ENCODE results near the gene KCNIP3. TPM values are rescaled to one million over a fixed set of nuclear protein-coding genes. Genes with fewer than 3 reads are reported as not detected.

The KCNIP3 gene
- total RNA-seq, 2 experiments from 2014 or later = not detected

- CTCF ChIA-PET = interaction anchor here (0.6 to 1.7 kb wide), 5 partner anchors 14 to 139 kb away, joined by 3 to 17 read pairs (median 4); partner anchors contain the start of gene FAHD2A
- POLR2A ChIA-PET = no interaction called here
Measured at GRCh38 chr2:95344656-95345055, 47.5 kb downstream of the KCNIP3 start.

GRCh38 chr2:95345081-95345562 is 48.0 kb downstream of the KCNIP3 start:
- CTCF ChIA-PET = interaction anchor here (0.6 to 1.7 kb wide), 6 partner anchors 13 to 139 kb away, joined by 3 to 17 read pairs (median 4); partner anchors contain the start of gene FAHD2A
- POLR2A ChIA-PET = interaction anchor here (1.2 kb wide), 1 partner anchor 57 kb away, joined by 5 read pairs; the partner anchor contains the start of gene FAHD2A

GRCh38 chr2:95345563-95346230 is 48.5 kb downstream of the KCNIP3 start:
- ChIA-PET POLR2A (interaction anchor here (1.2 kb wide), 1 partner anchor 57 kb away, joined by 5 read pairs; the partner anchor contains the start of gene FAHD2A), CTCF (interaction anchor here (0.6 to 1.7 kb wide), 5 partner anchors 13 to 140 kb away, joined by 3 to 17 read pairs (median 4); partner anchors contain the start of gene FAHD2A)

GRCh38 chr2:95346231-95346737 is 49.1 kb downstream of the KCNIP3 start:
- POLR2A ChIA-PET = interaction anchor here (1.2 kb wide), 1 partner anchor 56 kb away, joined by 5 read pairs; the partner anchor contains the start of gene FAHD2A
- CTCF ChIA-PET = interaction anchor here (1.3 to 1.7 kb wide), 3 partner anchors 43 to 140 kb away, joined by 3 to 17 read pairs (median 6); partner anchors contain the start of gene FAHD2A

GRCh38 chr2:95346738-95347671 is 49.9 kb downstream of the KCNIP3 start:
- ChIA-PET POLR2A (no interaction called here), CTCF (no interaction called here)

GRCh38 chr2:95347681-95348608 is 50.8 kb downstream of the KCNIP3 start:
- POLR2A ChIA-PET = no interaction called here
- CTCF ChIA-PET = no interaction called here

GRCh38 chr2:95348609-95349567 is 51.7 kb downstream of the KCNIP3 start:
- CTCF ChIA-PET = no interaction called here
- POLR2A ChIA-PET = no interaction called here

- ChIA-PET POLR2A (no interaction called here), CTCF (no interaction called here)
Measured at GRCh38 chr2:95349568-95350322, 52.6 kb downstream of the KCNIP3 start.

- ChIA-PET CTCF (no interaction called here), POLR2A (no interaction called here)
Measured at GRCh38 chr2:95350368-95350767, 53.2 kb downstream of the KCNIP3 start.

GRCh38 chr2:95350774-95351597 is 53.8 kb downstream of the KCNIP3 start:
- POLR2A ChIA-PET = no interaction called here
- CTCF ChIA-PET = no interaction called here

GRCh38 chr2:95351598-95351915 is 54.4 kb downstream of the KCNIP3 start:
- CTCF ChIA-PET = no interaction called here

GRCh38 chr2:95352310-95353054 is 55.3 kb downstream of the KCNIP3 start:
- ChIA-PET CTCF (no interaction called here), POLR2A (no interaction called here)

More at GRCh38 chr2:95351598-95351915, 54.4 kb downstream of the KCNIP3 start:
- POLR2A ChIA-PET = no interaction called here

- POLR2A ChIA-PET = no interaction called here
- CTCF ChIA-PET = no interaction called here
Measured at GRCh38 chr2:95353055-95353575, 56.0 kb downstream of the KCNIP3 start.

GRCh38 chr2:95353613-95354468 is 56.7 kb downstream of the KCNIP3 start:
- CTCF ChIA-PET = no interaction called here
- POLR2A ChIA-PET = no interaction called here

- ChIA-PET CTCF (no interaction called here), POLR2A (no interaction called here)
Measured at GRCh38 chr2:95354469-95354901, 57.3 kb downstream of the KCNIP3 start.

Data from activated CD8-positive, alpha-beta memory T cell treated with anti-CD3 and anti-CD28 coated beads for 36 hours (primary cell).